HG02798 (cell line): ENCODE data around the gene ACBD7.

Source experiments
- ATAC-seq: cut with Tn5 transposase; IDR thresholded peaks from one replicate; pipeline ENCODE4 v1.9.1; 2021; ENCODE audit warnings: mild to moderate bottlenecking; ENCODE audit not compliant: unreplicated experiment, poor library complexity

ACBD7 gene

GRCh38 chr10:15027741-15028140 lies 60.8 kb downstream of the ACBD7 start:
- ATAC-seq = no peak
